Eye (tissue), 1 donor: ENCODE measurements around the gene CENPVL1.
"Not testable (repeated sequence)": the region's sequence is repeated elsewhere in the genome, so short reads cannot be mapped to it uniquely, and the experiment has no call there.

Experiments used
- DNase-seq: peaks from one replicate; pipeline ENCODE4 v3.0.0-alpha.2; 2015

CENPVL1 gene

GRCh38 chrX:51710277-51711164, at the start of gene CENPVL1:
TSS of gene CENPVL1 (plus strand) at chrX:51710512. CDS start at chrX:51710512, 0 bp downstream.
- not testable (repeated sequence) for DNase-seq

GRCh38 chrX:51665981-51666380, 44.3 kb upstream of the CENPVL1 start:
- no peak for DNase-seq

- not testable (repeated sequence) for DNase-seq
Observed at GRCh38 chrX:51679689-51680433, 30.5 kb upstream of the CENPVL1 start.

- DNase-seq = not testable (repeated sequence)
Observed at GRCh38 chrX:51681808-51682719, 28.2 kb upstream of the CENPVL1 start.

- DNase-seq = not testable (repeated sequence)
Observed at GRCh38 chrX:51682720-51683062, 27.6 kb upstream of the CENPVL1 start, which contains the start of gene CENPVL2. TSS of gene CENPVL2 (minus strand) at chrX:51682831. CDS start at chrX:51682831, 0 bp downstream.

GRCh38 chrX:51694254-51694653, 16.1 kb upstream of the CENPVL1 start:
- DNase-seq = no peak

GRCh38 chrX:51697397-51697796, 12.9 kb upstream of the CENPVL1 start:
- no peak for DNase-seq

- DNase-seq = not testable (repeated sequence)
Observed at GRCh38 chrX:51712943-51713647, 2.8 kb downstream of the CENPVL1 start.

GRCh38 chrX:51728202-51728601, 17.9 kb downstream of the CENPVL1 start:
- DNase-seq = no peak

- DNase-seq = no peak
Observed at GRCh38 chrX:51737091-51737490, 26.8 kb downstream of the CENPVL1 start.

- no peak for DNase-seq
Observed at GRCh38 chrX:51742586-51742985, 32.3 kb downstream of the CENPVL1 start.

- peak; percentile 82 for DNase-seq
Observed at GRCh38 chrX:51743179-51743957, 33.1 kb downstream of the CENPVL1 start, which contains the start of gene GSPT2. TSS of gene GSPT2 (plus strand) at chrX:51743442. CDS start at chrX:51743627, 185 bp downstream.

GRCh38 chrX:51747671-51748070, 37.4 kb downstream of the CENPVL1 start:
- DNase-seq = no peak

GRCh38 chrX:51759055-51759839, 48.9 kb downstream of the CENPVL1 start:
- peak; percentile 81 for DNase-seq

- DNase-seq = no peak
Observed at GRCh38 chrX:51760657-51761056, 50.3 kb downstream of the CENPVL1 start.
